GM18508 (cell line): Measurements from ENCODE around the gene SDK1.
"Not testable (repeated sequence)": the region's sequence is repeated elsewhere in the genome, so short reads cannot be mapped to it uniquely, and the experiment has no call there.

Experiments used
- ATAC-seq: cut with Tn5 transposase; IDR thresholded peaks from one replicate; pipeline ENCODE4 v1.9.1; 2021; ENCODE audit warnings: moderate number of reproducible peaks; ENCODE audit not compliant: insufficient read depth, unreplicated experiment

Gene SDK1

GRCh38 chr7:4237296-4238235 is 936.5 kb downstream of the SDK1 start:
- ATAC-seq = no peak

GRCh38 chr7:4238861-4239260 is 937.8 kb downstream of the SDK1 start:
- ATAC-seq = no peak

GRCh38 chr7:4240042-4240441 is 939.0 kb downstream of the SDK1 start:
- no peak for ATAC-seq

- no peak for ATAC-seq
Measured at GRCh38 chr7:4240520-4241303, 939.7 kb downstream of the SDK1 start.

- no peak for ATAC-seq
Measured at GRCh38 chr7:4241304-4241612, 940.2 kb downstream of the SDK1 start.

- ATAC-seq = no peak
Measured at GRCh38 chr7:4241791-4242190, 940.7 kb downstream of the SDK1 start.

- no peak for ATAC-seq
Measured at GRCh38 chr7:4242706-4243105, 941.7 kb downstream of the SDK1 start.

GRCh38 chr7:4244041-4244440 is 943.0 kb downstream of the SDK1 start:
- no peak for ATAC-seq

GRCh38 chr7:4244635-4245034 is 943.6 kb downstream of the SDK1 start:
- no peak for ATAC-seq

GRCh38 chr7:4245135-4245865 is 944.2 kb downstream of the SDK1 start:
- ATAC-seq = no peak

- no peak for ATAC-seq
Measured at GRCh38 chr7:4245866-4246470, 944.9 kb downstream of the SDK1 start.

GRCh38 chr7:4246536-4246935 is 945.5 kb downstream of the SDK1 start:
- ATAC-seq = no peak

GRCh38 chr7:4247106-4247876 is 946.2 kb downstream of the SDK1 start:
- no peak for ATAC-seq

- ATAC-seq = no peak
Measured at GRCh38 chr7:4248295-4248694, 947.2 kb downstream of the SDK1 start.

- no peak for ATAC-seq
Measured at GRCh38 chr7:4249241-4249640, 948.2 kb downstream of the SDK1 start.

- ATAC-seq = no peak
Measured at GRCh38 chr7:4255336-4255735, 954.3 kb downstream of the SDK1 start.

GRCh38 chr7:4256286-4256685 is 955.2 kb downstream of the SDK1 start:
- no peak for ATAC-seq

GRCh38 chr7:4257146-4258111 is 956.4 kb downstream of the SDK1 start:
- ATAC-seq = no peak

- ATAC-seq = not testable (repeated sequence)
Measured at GRCh38 chr7:4260116-4260515, 959.1 kb downstream of the SDK1 start.
